ENCODE results near the gene PPP6R2. TPM values are rescaled to one million over a fixed set of nuclear protein-coding genes. Genes with fewer than 3 reads are reported as not detected.

Gene PPP6R2
- polyA plus RNA-seq, 1 donor (not counting 4 experiments of a cell fraction or from before 2014, with no cell fraction given) = 19.8 TPM

DNA sequence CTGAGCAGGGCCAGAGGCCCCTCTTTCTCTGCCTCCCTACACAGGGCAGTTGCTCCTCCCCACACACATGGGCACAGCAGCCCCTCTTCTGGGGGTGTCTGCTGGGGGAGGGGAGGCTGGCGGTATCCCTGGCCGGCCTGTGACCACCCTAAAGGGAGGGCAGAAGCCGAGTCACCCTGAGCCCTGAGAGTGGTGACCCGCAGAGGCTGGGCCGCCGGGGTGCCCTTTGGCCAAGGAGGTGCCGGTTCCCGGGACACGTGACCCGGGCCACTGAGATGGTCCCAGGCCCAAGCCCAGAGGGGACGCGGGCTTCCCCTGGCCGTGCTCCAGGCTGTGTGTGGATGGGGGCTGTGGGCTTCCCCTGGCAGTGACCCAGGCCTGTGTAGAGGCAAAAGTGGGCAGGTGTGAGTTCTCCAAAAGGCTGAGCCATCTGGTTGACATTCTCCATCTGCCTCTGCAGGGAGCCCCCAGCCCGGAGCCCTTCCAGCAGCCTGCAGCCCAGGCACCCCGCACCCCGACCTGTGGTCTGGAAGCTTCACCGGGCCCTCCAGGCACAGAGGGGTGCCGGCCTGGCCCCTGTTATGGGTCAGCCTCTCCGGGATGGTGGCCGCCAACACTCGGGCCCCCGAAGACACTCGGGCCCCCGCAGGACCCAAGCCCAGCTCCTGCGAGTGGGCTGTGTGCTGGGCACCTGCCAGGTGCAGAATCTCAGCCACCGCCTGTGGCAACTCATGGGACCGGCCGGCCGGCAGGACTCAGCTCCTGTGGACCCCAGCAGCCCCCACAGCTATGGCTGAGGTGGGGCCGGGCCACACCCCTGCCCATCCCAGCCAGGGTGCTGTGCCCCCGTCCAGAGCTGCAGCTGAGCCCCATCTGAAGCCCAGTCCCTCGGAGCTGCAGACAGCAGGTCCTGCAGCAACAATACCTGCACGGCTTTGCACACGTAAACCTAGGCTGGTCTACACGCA lies 139.3 kb downstream of the PPP6R2 start:
- Histone ChIP-seq H2AFZ (ENCODE audit: control insufficient read depth, low read length) (no peak overlapping the region), H3K9me3 (ENCODE audit: control insufficient read depth, low read depth, low read length) (no peaks in the 10 kb centered on the region), H3K79me2 (ENCODE audit: control insufficient read depth, insufficient read depth, low read length) (no peaks in the 10 kb centered on the region), H3K4me2 (ENCODE audit: control insufficient read depth, extremely low read depth, insufficient read depth, low read depth, low read length) (peak overlapping the region; percentile 56), H3K9ac (ENCODE audit: control insufficient read depth, extremely low read depth, insufficient read depth, low read length) (peak overlapping the region; percentile 73), H3K9me1 (ENCODE audit: control insufficient read depth, extremely low read depth, insufficient read depth, low read length) (no peaks in the 10 kb centered on the region), H3K4me3 (ENCODE audit: control insufficient read depth in 2 of 3, extremely low read depth in 1 of 3, insufficient read depth in 2 of 3, low read depth in 1 of 3, low read length in 3 of 3) (peak overlapping the region; percentile 29 to 88 (median 41)), H3K27me3 (ENCODE audit: control insufficient read depth, extremely low read depth, insufficient read depth, low read length) (peaks cover 31% of the 10 kb centered on the region), H3K27ac (ENCODE audit: control insufficient read depth, insufficient read depth, low read length) (no peak overlapping the region), H3K36me3 (ENCODE audit: control insufficient read depth in 2 of 2, extremely low read depth in 1 of 2, insufficient read depth in 2 of 2, low read length in 2 of 2) (no peaks in the 10 kb centered on the region), H3K4me1 (ENCODE audit: control insufficient read depth, extremely low read depth, insufficient read depth, low read length) (no peaks in the 10 kb centered on the region), H4K20me1 (ENCODE audit: control insufficient read depth, extremely low read depth, insufficient read depth, low read length) (peaks cover 3% of the 10 kb centered on the region)
- FAIRE-seq (no peak), DNase-seq (ENCODE audit: low read depth, low spot score) (no peak)
- no peak for TF ChIP-seq EZH2 (IDR thresholded peaks at IDR 0.05; ENCODE audit: low read length)
- TF ChIP-seq, protein P1, sequence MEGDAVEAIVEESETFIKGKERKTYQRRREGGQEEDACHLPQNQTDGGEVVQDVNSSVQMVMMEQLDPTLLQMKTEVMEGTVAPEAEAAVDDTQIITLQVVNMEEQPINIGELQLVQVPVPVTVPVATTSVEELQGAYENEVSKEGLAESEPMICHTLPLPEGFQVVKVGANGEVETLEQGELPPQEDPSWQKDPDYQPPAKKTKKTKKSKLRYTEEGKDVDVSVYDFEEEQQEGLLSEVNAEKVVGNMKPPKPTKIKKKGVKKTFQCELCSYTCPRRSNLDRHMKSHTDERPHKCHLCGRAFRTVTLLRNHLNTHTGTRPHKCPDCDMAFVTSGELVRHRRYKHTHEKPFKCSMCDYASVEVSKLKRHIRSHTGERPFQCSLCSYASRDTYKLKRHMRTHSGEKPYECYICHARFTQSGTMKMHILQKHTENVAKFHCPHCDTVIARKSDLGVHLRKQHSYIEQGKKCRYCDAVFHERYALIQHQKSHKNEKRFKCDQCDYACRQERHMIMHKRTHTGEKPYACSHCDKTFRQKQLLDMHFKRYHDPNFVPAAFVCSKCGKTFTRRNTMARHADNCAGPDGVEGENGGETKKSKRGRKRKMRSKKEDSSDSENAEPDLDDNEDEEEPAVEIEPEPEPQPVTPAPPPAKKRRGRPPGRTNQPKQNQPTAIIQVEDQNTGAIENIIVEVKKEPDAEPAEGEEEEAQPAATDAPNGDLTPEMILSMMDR (optimal IDR thresholded peaks at IDR 0.05 in 1 of 3, IDR thresholded peaks at IDR 0.05 in 1 of 3, conservative IDR thresholded peaks at IDR 0.05 in 1 of 3; ENCODE audit: extremely low read depth in 1 of 3, insufficient read depth in 2 of 3, low read length in 3 of 3) = no peak
- dilution Hi-C loops (cut with MboI; ENCODE audit: extremely low pct_ligation_motif_present, low sequenced_read_pairs) = no loop called here

DNA sequence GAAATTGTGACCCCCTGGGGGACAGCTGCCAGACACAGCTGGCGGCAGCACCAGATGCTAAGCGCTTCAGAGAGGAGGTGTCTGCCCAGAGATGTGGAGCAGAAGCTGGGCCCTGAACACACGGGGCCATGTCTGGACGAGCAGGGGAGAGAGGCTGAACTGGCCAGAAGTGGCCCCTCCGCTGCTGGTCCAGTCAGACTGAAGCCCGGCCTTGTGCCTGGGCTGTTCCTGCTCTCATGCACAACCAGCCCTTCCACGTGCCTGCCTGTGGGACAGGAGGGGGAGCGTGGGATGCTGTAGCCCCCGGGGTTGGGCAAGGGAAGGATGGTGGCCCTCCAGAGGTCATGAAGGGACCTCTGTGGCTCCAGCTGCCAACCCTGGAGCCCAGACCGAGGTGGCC lies 140.0 kb downstream of the PPP6R2 start:
- dilution Hi-C loops (cut with MboI; ENCODE audit: extremely low pct_ligation_motif_present, low sequenced_read_pairs) = no loop called here

More for the DNA sequence above, 140.0 kb downstream of the PPP6R2 start:
- Histone ChIP-seq H4K20me1 (ENCODE audit: control insufficient read depth, extremely low read depth, insufficient read depth, low read length) (peaks cover 3% of the 10 kb centered on the region), H3K79me2 (ENCODE audit: control insufficient read depth, insufficient read depth, low read length) (no peaks in the 10 kb centered on the region), H3K9me3 (ENCODE audit: control insufficient read depth, low read depth, low read length) (no peaks in the 10 kb centered on the region), H2AFZ (ENCODE audit: control insufficient read depth, low read length) (no peak overlapping the region), H3K27me3 (ENCODE audit: control insufficient read depth, extremely low read depth, insufficient read depth, low read length) (peaks cover 33% of the 10 kb centered on the region), H3K27ac (ENCODE audit: control insufficient read depth, insufficient read depth, low read length) (no peak overlapping the region), H3K4me3 (ENCODE audit: control insufficient read depth in 2 of 3, extremely low read depth in 1 of 3, insufficient read depth in 2 of 3, low read depth in 1 of 3, low read length in 3 of 3) (no peak overlapping the region), H3K4me2 (ENCODE audit: control insufficient read depth, extremely low read depth, insufficient read depth, low read depth, low read length) (no peak overlapping the region), H3K9me1 (ENCODE audit: control insufficient read depth, extremely low read depth, insufficient read depth, low read length) (no peaks in the 10 kb centered on the region), H3K9ac (ENCODE audit: control insufficient read depth, extremely low read depth, insufficient read depth, low read length) (no peak overlapping the region), H3K4me1 (ENCODE audit: control insufficient read depth, extremely low read depth, insufficient read depth, low read length) (no peaks in the 10 kb centered on the region), H3K36me3 (ENCODE audit: control insufficient read depth in 2 of 2, extremely low read depth in 1 of 2, insufficient read depth in 2 of 2, low read length in 2 of 2) (no peaks in the 10 kb centered on the region)
- TF ChIP-seq, protein P1 (optimal IDR thresholded peaks at IDR 0.05 in 1 of 3, IDR thresholded peaks at IDR 0.05 in 1 of 3, conservative IDR thresholded peaks at IDR 0.05 in 1 of 3; ENCODE audit: extremely low read depth in 1 of 3, insufficient read depth in 2 of 3, low read length in 3 of 3) = no peak
- no peak for TF ChIP-seq EZH2 (IDR thresholded peaks at IDR 0.05; ENCODE audit: low read length)
- FAIRE-seq (no peak), DNase-seq (ENCODE audit: low read depth, low spot score) (no peak)

All from keratinocyte (primary cell).